Progenitor cell of endocrine pancreas (in vitro differentiated cells): ENCODE results near the gene FBLN1. TPM values are rescaled to one million over a fixed set of nuclear protein-coding genes. Genes with fewer than 3 reads are reported as not detected.

ENCODE experiments used
- DNase-seq: peaks from one replicate; pipeline ENCODE4 v3.0.0; 2021; ENCODE audit warnings: low spot score; ENCODE audit not compliant: unreplicated experiment
- H3K27ac Mint-ChIP-seq: 2 replicates; pipeline ENCODE4 v1.8.0; 2021; ENCODE audit warnings: mild to moderate bottlenecking, moderate library complexity, mixed read lengths
- H3K27me3 Mint-ChIP-seq: 2 replicates; pipeline ENCODE4 v1.8.0; 2021; ENCODE audit warnings: mixed read lengths
- H3K36me3 Mint-ChIP-seq: 2 replicates; pipeline ENCODE4 v1.8.0; 2022; ENCODE audit warnings: mixed read lengths; ENCODE audit not compliant: insufficient read depth
- H3K4me1 Mint-ChIP-seq: 2 replicates; pipeline ENCODE4 v1.8.0; 2021; ENCODE audit warnings: low read depth, mixed read lengths
- H3K4me3 Mint-ChIP-seq: 2 replicates; pipeline ENCODE4 v1.8.0; 2021; ENCODE audit warnings: low read depth, mild to moderate bottlenecking, moderate library complexity, mixed read lengths
- H3K9me3 Mint-ChIP-seq: 2 replicates; pipeline ENCODE4 v1.8.0; 2021; ENCODE audit warnings: low read depth, mixed read lengths
- CTCF ChIP-seq: fragments of 200-600 bp; sonication (generic); IDR thresholded peaks from one replicate; pipeline ENCODE4 v1.5.0; 2021; ENCODE audit warnings: antibody characterized with exemption, mild to moderate bottlenecking; ENCODE audit not compliant: unreplicated experiment
- total RNA-seq: library from RNA; stranded (reverse); gene quantifications from 2 replicates; pipeline ENCODE4 v1.2.1, GENCODE V29; 2021

The FBLN1 gene
- total RNA-seq, 1 donor from 2014 or later, result 258 TPM

DNA sequence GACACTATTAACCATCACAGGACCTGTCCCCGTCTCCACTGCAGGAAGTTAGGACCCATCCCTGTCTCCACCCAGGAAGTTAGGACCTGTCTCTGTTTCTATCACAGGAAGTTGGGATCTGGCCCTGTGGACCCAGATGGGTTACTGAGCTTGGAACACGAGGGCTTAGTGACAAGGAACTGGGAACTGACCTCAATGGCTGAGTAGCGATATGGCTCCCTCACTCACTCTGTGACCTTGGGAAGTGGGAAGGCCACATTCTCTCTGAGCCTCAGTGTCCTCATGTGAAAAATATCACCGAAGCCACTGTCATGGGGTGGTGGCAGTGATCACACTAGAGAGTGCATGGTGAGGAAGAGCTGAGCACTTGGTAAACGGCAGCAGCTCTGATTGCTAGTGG is 59.4 kb downstream of the FBLN1 start:
- H3K4me3 Mint-ChIP-seq, result no peak overlapping the region
- no peaks in the 10 kb centered on the region for H3K4me1 Mint-ChIP-seq
- no peak overlapping the region for H3K27ac Mint-ChIP-seq
- H3K27me3 Mint-ChIP-seq, result no peaks in the 10 kb centered on the region
- no peak for DNase-seq
- H3K9me3 Mint-ChIP-seq, result peaks cover 22% of the 10 kb centered on the region
- H3K36me3 Mint-ChIP-seq, result peaks cover 56% of the 10 kb centered on the region
- no peak for TF ChIP-seq CTCF

- Mint-ChIP-seq H3K9me3 (peaks cover 19% of the 10 kb centered on the region), H3K27ac (no peak overlapping the region)
- DNase-seq, result no peak
These were observed 60.1 kb downstream of the FBLN1 start for GRCh38 chr22:45562537-45563361.

DNA sequence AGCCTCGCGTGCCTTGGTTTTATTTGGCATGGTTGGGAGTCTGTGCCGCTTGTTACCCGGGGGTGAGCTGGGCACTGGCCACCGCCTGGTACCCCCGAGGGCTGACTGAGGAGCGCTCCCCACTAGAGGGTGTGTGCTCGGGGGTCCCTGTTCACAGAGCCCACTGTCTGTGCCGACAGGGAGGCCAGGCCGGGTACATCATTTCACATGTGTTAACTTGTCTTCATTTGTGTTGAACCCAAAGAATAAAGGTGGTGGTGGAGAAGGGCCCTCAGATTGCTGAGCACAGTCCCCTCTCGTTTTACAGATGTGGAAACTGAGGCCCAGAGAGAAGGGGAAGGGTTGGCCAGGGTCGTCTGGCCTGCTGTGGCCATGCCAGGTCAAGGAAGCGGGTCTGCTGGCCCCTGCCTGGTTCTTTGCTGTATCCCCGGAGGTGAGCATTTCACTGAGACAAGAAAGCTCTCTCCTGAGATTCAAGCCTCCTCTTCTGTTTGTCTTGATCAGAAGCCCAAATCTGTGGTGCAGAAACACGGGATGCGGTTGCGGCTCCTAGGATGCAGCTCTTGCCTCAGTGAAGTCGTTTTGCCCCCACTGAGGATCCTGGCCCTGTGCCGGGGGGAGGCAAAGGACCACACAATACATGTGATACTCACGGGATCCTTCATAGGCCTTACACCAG is 60.8 kb downstream of the FBLN1 start:
- Mint-ChIP-seq H3K36me3 (peaks cover 46% of the 10 kb centered on the region), H3K9me3 (peaks cover 18% of the 10 kb centered on the region), H3K4me3 (no peak overlapping the region), H3K4me1 (no peaks in the 10 kb centered on the region), H3K27ac (no peak overlapping the region), H3K27me3 (no peaks in the 10 kb centered on the region)
- no peak for TF ChIP-seq CTCF
- no peak for DNase-seq

More at GRCh38 chr22:45562537-45563361, 60.1 kb downstream of the FBLN1 start:
- no peaks in the 10 kb centered on the region for H3K27me3 Mint-ChIP-seq
- peaks cover 53% of the 10 kb centered on the region for H3K36me3 Mint-ChIP-seq
- TF ChIP-seq CTCF, result no peak
- no peaks in the 10 kb centered on the region for H3K4me1 Mint-ChIP-seq
- H3K4me3 Mint-ChIP-seq, result no peak overlapping the region

GRCh38 chr22:45564349-45565030 is 61.8 kb downstream of the FBLN1 start:
- Mint-ChIP-seq H3K4me1 (no peaks in the 10 kb centered on the region), H3K4me3 (no peak overlapping the region), H3K27me3 (no peaks in the 10 kb centered on the region), H3K9me3 (peaks cover 15% of the 10 kb centered on the region), H3K36me3 (peaks cover 44% of the 10 kb centered on the region), H3K27ac (no peak overlapping the region)
- TF ChIP-seq CTCF, result no peak
- no peak for DNase-seq

DNA sequence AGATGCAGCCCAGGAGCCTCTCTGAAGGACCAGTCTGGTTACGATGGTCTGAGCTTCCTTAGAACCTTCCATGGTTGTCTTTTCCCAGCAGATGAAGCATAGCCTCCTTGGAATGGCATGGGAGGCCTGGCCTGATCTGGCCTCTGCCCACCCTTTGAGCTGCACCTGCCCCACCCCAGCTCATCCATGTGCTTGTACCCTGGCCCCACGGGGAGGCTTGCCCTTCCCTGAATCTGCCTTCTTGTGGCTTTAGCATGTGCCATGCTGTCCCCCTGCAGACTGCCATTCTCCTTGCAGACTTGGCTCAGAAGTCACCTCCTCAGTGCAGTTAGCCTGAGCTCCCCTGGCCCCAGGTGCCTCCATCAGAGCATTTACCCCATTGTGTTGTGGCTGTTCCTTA is 62.5 kb downstream of the FBLN1 start:
- H3K27ac Mint-ChIP-seq, result no peak overlapping the region
- no peak overlapping the region for H3K4me3 Mint-ChIP-seq
- no peaks in the 10 kb centered on the region for H3K4me1 Mint-ChIP-seq
- no peak for DNase-seq
- H3K9me3 Mint-ChIP-seq, result peaks cover 11% of the 10 kb centered on the region
- peaks cover 40% of the 10 kb centered on the region for H3K36me3 Mint-ChIP-seq
- H3K27me3 Mint-ChIP-seq, result no peaks in the 10 kb centered on the region
- TF ChIP-seq CTCF, result no peak
